Vagina (tissue), 2 donors: Measurements from ENCODE around the gene MYOC. TPM values are rescaled to one million over a fixed set of nuclear protein-coding genes. Genes with fewer than 3 reads are reported as not detected.
"Not testable (repeated sequence)": the region's sequence is repeated elsewhere in the genome, so short reads cannot be mapped to it uniquely, and the experiment has no call there.

Source experiments
- DNase-seq, 2 donors: peaks; one replicate each; pipeline ENCODE4 v3.0.0-alpha.2; 2017; ENCODE audit errors: extremely low spot score in 2 of 2
- H3K27ac ChIP-seq: fragments of 200-600 bp; sonication (generic); one replicate; pipeline ENCODE4 v1.5.1; 2019
- H3K27me3 ChIP-seq: fragments of 200-600 bp; sonication (generic); one replicate; pipeline ENCODE4 v1.5.1; 2019
- H3K36me3 ChIP-seq, 2 donors: fragments of 200-600 bp; sonication (generic); one replicate each; pipeline ENCODE4 v1.5.1; 2017 to 2019
- H3K4me1 ChIP-seq: fragments of 200-600 bp; sonication (generic); one replicate; pipeline ENCODE4 v1.5.1; 2019
- H3K4me3 ChIP-seq, 2 donors: fragments of 200-600 bp; sonication (generic); 1 replicate in 1 of 2; 2 replicates in 1 of 2; pipeline ENCODE4 v1.5.1; 2016 to 2019
- H3K9me3 ChIP-seq: fragments of 200-600 bp; sonication (generic); one replicate; pipeline ENCODE4 v1.5.1; 2019
- POLR2A ChIP-seq, 2 donors: fragments of 450-650 bp; IDR thresholded peaks; one replicate each; pipeline ENCODE4 v1.6.1; 2017; ENCODE audit warnings: antibody characterized with exemption in 2 of 2, mild to moderate bottlenecking in 2 of 2, moderate library complexity in 2 of 2
- POLR2AphosphoS5 ChIP-seq, 2 donors: sonication (generic); formaldehyde crosslinking; IDR thresholded peaks; one replicate each; pipeline ENCODE4 v1.9.0; 2017; ENCODE audit warnings: antibody characterized with exemption in 2 of 2, mild to moderate bottlenecking in 2 of 2, low read depth in 1 of 2; ENCODE audit not compliant: insufficient read depth in 1 of 2
- intact Hi-C: fragments of 100-400 bp; cut with DNase I; formaldehyde crosslinking; loops from one replicate; pipeline ENCODE4 v1.15.1; 2023
- total RNA-seq: library from RNA; depleted of rRNA; stranded (reverse); fragments of >200 nt; gene quantifications from one replicate; pipeline ENCODE4 v1.2.3, GENCODE V29; 2016
- TF ChIP-seq, protein P1 (sequence below), 3 experiments: fragments of 450-650 bp in 2 of 3; fragments of 200-600 bp in 1 of 3; sonication (generic) in 1 of 3; IDR thresholded peaks; one replicate each; pipeline ENCODE4 v1.5.1; 2017 to 2019; ENCODE audit warnings: antibody characterized with exemption in 3 of 3, mild to moderate bottlenecking in 2 of 3, moderate library complexity in 2 of 3

The MYOC gene
- total RNA-seq, 1 donor from 2014 or later, result 19.4 TPM

DNA sequence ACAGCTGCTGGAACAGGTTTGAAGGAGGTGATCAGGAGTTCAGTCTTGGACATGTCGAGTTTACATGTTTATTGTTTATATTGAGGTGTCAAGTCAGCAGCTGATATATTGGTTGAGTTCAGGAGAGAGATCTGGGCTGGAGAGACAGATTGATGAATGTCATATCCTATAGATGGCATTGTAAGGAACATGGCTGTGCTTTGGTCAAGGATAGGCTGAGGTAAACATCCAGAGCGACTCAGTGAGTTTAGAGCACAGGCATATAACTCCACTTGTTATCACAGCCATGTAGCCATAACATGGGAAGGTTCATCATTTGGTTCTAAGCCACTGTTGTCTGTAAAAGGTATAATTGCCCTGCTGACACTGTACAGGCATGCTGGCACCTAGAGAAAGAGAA lies 35.9 kb downstream of the MYOC start:
- H3K4me1 ChIP-seq, result no peaks in the 10 kb centered on the region
- no peaks in the 10 kb centered on the region for H3K27me3 ChIP-seq
- DNase-seq, result no peak
- TF ChIP-seq POLR2A (IDR thresholded peaks at IDR 0.05) (no peak), POLR2AphosphoS5 (IDR thresholded peaks at IDR 0.05; ENCODE audit: insufficient read depth in 1 of 2, low read depth in 1 of 2) (no peak)
- TF ChIP-seq, protein P1, sequence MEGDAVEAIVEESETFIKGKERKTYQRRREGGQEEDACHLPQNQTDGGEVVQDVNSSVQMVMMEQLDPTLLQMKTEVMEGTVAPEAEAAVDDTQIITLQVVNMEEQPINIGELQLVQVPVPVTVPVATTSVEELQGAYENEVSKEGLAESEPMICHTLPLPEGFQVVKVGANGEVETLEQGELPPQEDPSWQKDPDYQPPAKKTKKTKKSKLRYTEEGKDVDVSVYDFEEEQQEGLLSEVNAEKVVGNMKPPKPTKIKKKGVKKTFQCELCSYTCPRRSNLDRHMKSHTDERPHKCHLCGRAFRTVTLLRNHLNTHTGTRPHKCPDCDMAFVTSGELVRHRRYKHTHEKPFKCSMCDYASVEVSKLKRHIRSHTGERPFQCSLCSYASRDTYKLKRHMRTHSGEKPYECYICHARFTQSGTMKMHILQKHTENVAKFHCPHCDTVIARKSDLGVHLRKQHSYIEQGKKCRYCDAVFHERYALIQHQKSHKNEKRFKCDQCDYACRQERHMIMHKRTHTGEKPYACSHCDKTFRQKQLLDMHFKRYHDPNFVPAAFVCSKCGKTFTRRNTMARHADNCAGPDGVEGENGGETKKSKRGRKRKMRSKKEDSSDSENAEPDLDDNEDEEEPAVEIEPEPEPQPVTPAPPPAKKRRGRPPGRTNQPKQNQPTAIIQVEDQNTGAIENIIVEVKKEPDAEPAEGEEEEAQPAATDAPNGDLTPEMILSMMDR (IDR thresholded peaks at IDR 0.05), result no peak
- intact Hi-C loops, result no loop called here
- no peaks in the 10 kb centered on the region for H3K9me3 ChIP-seq
- H3K36me3 ChIP-seq, result no peaks in the 10 kb centered on the region
- no peak overlapping the region for H3K4me3 ChIP-seq
- H3K27ac ChIP-seq, result no peak overlapping the region

DNA sequence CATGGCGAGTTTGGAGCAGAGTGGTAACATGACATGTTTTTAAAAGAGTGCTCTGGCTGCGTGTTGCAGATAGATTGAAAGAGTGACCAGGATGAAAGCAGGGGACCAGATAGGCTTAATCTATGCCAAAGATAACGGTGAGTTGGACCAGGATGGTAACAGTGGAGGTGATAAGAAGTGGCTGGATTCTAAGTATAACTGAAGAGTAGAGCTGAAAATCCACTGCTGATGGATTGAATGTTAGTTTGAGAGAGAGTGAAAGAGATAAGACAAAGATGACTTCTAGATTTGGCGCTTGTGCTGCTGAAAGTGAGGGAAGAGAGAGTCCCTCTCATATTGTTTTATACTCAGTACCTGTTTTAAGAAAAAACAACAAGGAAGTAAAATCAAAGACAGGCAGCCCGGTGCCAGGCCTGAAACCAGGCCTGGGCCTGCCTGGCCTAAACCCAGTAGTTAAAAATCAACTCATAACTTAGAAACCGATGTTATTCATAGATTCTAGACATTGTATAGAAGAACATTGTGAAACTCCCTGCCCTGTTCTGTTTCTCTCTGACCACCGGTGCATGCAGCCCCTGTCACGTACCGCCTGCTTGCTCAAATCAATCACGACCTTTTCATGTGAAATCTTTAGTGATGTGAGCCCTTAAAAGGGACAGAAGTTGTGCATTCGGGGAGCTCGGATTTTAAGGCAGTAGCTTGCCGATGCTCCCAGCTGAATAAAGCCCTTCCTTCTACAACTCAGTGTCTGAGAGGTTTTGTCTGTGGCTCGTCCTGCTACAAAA lies 37.2 kb downstream of the MYOC start:
- H3K36me3 ChIP-seq, H3K4me1 ChIP-seq, H3K27ac ChIP-seq, DNase-seq, H3K4me3 ChIP-seq, H3K9me3 ChIP-seq, H3K27me3 ChIP-seq, intact Hi-C loops: not testable (repeated sequence)

- Histone ChIP-seq H3K36me3 (no peaks in the 10 kb centered on the region), H3K4me1 (no peaks in the 10 kb centered on the region), H3K27ac (no peak overlapping the region), H3K4me3 (no peak overlapping the region), H3K9me3 (no peaks in the 10 kb centered on the region), H3K27me3 (no peaks in the 10 kb centered on the region)
- TF ChIP-seq POLR2AphosphoS5 (IDR thresholded peaks at IDR 0.05; ENCODE audit: insufficient read depth in 1 of 2, low read depth in 1 of 2) (no peak), POLR2A (IDR thresholded peaks at IDR 0.05) (no peak)
- TF ChIP-seq, protein P1 (IDR thresholded peaks at IDR 0.05), result no peak
- intact Hi-C loops, result no loop called here
- DNase-seq, result no peak
These were observed 39.2 kb downstream of the MYOC start for GRCh38 chr1:171613282-171613681.

- H3K36me3 ChIP-seq, result no peaks in the 10 kb centered on the region
- H3K4me3 ChIP-seq, result no peak overlapping the region
- no peaks in the 10 kb centered on the region for H3K27me3 ChIP-seq
- intact Hi-C loops, result no loop called here
- H3K9me3 ChIP-seq, result no peaks in the 10 kb centered on the region
- TF ChIP-seq, protein P1 (IDR thresholded peaks at IDR 0.05), result no peak
- TF ChIP-seq POLR2A (IDR thresholded peaks at IDR 0.05) (no peak), POLR2AphosphoS5 (IDR thresholded peaks at IDR 0.05; ENCODE audit: insufficient read depth in 1 of 2, low read depth in 1 of 2) (no peak)
- DNase-seq, result no peak
- no peak overlapping the region for H3K27ac ChIP-seq
- no peaks in the 10 kb centered on the region for H3K4me1 ChIP-seq
These were observed 41.2 kb downstream of the MYOC start for GRCh38 chr1:171611306-171611705.

DNA sequence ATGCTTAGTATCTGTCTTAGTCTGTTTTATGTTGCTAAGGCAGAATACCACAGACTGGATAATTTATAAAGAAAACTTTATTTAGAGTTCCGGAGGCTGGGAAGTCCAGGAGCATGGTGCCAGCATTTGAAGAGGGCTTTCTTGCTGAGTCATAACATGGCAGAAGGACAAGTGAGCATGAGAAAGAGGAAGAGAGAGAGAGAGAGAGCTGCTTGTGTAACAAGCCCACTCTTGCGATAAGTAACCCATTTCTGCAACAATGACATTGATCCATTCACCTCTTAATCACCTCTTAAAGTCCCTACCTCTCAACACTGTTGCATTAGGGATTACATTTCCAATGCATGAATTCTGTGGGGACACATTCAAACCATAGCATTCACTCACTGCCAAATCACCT lies 42.1 kb downstream of the MYOC start:
- intact Hi-C loops, result no loop called here
- H3K4me1 ChIP-seq, result no peaks in the 10 kb centered on the region
- H3K9me3 ChIP-seq, result no peaks in the 10 kb centered on the region
- no peaks in the 10 kb centered on the region for H3K27me3 ChIP-seq
- no peak for DNase-seq
- TF ChIP-seq POLR2A (IDR thresholded peaks at IDR 0.05) (no peak), POLR2AphosphoS5 (IDR thresholded peaks at IDR 0.05; ENCODE audit: insufficient read depth in 1 of 2, low read depth in 1 of 2) (no peak)
- TF ChIP-seq, protein P1 (IDR thresholded peaks at IDR 0.05), result no peak
- no peak overlapping the region for H3K4me3 ChIP-seq
- H3K27ac ChIP-seq, result no peak overlapping the region
- H3K36me3 ChIP-seq, result no peaks in the 10 kb centered on the region
